ENCODE data around the gene MSMB.
"Not testable (repeated sequence)": the region's sequence is repeated elsewhere in the genome, so short reads cannot be mapped to it uniquely, and the experiment has no call there.

MSMB gene

DNA sequence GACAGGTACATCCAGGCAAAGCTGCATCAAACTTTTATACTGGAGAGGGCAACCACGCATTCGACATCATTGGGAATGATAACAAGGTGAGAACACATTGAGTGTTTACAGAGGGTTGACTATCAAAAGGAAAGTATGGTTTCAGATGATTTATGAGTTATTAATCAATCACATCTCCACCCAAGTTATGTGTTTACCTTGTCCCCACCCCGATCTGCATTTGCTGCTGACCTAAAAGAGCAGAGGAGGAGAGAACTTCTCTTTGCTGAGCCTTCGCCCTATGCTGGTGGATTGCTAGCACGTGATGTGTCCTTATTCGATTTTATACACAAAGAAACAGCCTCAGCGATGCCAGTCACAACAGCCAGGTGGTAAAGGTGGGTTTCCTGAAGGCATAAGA is at the start of gene MSMB:
TSS of gene MSMB (minus strand) at position 9 of the 400 bp plus-strand sequence. CDS start 32 bp downstream, outside the sequence.
- no peak for DNase-seq (ENCODE audit: low read depth)

GRCh38 chr10:46094931-46095750 is 49.1 kb upstream of the MSMB start:
- no peak for DNase-seq (ENCODE audit: low read depth)

DNA sequence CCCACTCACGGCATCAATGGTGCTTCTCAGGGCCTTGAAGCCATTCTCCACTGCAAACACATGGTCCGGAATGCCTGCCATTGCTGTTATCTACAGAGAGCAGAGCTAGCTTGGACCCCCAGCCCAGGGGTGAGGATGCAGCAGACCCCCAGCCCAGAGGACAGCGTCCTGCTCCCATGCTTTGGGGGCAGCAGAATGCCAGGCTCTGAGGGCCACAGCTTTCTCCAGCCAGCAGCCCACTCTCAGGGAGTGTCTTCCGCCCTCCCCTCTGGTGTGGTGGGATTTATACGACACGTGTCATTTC is 48.1 kb upstream of the MSMB start:
- DNase-seq (ENCODE audit: low read depth): no peak

DNA sequence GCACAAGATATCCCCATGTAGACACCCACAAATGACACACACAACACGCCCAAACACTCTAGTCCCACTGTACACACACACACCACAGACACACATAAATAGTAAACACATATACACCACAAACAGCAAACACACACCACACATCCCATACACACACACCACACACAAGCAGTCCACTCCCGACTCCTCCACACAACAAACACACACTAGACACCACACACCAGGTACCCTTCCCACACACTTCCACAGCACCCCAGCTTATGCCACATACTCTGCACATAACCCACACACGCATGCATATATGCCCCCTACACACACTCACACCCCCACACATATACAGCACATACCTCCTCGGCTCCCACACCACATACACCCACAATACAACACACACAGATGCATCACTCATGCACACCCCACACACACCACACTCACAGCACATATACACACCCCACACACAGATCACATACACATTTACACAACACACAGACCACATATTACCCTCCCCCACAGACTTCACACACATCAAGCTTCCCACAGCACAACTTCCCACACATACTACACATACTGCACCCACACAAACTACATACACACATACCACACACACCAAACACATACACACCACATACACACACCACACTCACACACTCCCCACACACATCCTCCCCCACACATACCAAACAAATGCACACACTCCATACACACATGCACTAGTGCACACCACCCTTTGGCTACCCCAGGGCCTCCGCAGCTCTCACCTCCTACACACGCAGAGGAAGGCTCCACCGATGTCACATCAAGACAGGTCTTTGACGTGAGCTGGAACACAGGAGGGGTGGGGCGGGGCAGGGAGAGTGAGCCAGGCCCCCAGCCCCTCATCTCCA is 47.5 kb upstream of the MSMB start:
- DNase-seq (ENCODE audit: low read depth): not testable (repeated sequence)

DNA sequence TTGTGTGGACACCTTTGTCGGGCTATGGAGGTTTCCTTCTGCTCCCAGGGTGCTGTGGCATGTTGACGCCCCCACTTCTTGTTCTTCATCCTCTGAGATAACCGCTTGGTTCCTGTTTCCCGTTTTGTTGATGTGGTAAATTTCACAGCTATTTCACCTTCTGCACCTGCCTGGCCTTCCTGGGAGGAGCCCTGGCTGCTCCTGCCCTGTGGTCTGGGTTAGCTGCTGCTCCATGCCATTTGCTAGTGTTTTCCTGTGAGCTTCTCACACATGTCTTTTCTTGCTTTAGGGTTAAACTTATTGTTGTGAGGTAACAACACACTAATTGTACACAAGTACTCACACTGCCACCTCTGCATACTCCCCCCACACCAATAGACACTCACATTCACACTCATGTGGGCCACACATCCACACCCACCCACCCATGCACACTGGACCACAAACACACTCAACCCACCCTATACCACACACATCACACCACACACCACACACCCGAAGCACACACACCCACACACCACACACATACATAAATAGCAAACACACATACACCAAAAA is 46.5 kb upstream of the MSMB start:
- no peak for DNase-seq (ENCODE audit: low read depth)

DNA sequence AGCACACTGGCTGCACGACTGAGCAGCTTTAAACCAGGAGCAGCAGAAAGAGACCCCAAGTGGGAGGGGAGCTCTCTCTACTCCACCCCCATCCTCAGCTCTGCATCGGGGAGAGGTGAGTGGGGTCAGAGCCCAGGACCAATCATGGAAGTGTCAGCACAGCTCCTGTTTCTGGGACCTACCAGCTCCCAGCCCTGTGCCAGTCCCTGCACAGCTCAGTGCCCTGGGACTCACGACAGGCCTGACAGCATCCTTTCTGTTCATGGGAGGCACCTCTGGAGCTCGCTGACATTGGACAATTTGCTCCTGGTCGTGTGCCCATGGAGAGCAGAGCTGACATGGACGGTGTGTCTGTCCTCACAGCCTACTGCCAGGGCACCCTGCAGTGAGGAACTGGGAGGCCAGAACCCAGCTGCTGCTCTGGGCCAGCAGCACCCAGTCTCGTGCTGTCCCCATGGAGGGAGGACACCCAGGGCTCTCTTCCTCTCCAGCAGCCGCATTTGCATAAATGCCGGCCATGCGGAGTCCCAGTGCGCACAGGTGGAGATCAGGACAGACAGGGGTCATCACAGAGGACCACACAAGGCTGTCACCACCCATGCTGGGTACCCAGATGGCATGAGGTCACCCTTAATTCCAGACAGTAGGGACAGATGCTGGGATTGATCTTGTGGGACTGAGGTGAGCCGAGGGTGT is 45.9 kb upstream of the MSMB start:
- no peak for DNase-seq (ENCODE audit: low read depth)

GRCh38 chr10:46091080-46091827 is 45.2 kb upstream of the MSMB start:
- DNase-seq (ENCODE audit: low read depth): no peak

- DNase-seq (ENCODE audit: low read depth): no peak
Measured at GRCh38 chr10:46090258-46090812, 44.3 kb upstream of the MSMB start.

- DNase-seq (ENCODE audit: low read depth): not testable (repeated sequence)
Measured at GRCh38 chr10:46087381-46087780, 41.3 kb upstream of the MSMB start.

DNA sequence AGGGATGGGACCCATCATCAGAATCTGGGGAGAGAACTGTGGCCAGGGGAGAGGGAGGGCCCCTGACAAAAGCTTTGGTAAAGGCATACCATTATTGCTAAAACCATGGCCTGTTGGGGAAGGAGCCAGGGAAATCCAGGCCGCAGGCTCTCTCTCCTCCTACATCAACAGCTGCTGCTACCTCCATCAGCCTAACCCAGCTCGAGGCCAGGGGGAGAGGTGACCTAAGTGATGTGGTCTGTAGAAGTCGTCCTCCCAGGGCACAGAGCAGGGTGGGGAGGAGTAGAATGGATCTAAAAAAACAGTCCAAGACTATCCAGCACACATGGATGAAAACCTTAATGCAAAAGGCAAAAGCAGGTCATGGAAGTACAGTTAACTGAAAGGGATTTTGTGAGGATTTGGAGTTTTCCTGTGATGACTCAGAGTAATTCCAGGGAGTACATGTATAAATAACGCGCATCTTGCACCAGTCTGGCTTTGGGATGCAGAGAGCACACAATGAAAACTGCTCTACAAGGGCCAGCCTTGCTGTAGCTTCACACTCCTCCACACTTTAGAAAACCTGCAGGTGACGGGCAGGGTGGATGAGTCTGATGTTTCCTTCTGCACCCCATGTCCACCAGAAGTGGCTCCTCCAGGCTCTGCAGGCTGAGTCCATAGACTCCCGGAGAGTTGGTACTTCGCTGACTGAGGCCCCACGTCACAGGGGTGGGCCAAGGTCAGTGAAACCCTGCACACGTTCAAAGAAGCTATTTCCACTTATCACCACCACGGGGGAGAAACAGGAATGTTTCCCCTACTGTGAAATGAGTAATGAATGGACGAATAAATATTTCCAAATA is 38.5 kb upstream of the MSMB start:
- no peak for DNase-seq (ENCODE audit: low read depth)

DNA sequence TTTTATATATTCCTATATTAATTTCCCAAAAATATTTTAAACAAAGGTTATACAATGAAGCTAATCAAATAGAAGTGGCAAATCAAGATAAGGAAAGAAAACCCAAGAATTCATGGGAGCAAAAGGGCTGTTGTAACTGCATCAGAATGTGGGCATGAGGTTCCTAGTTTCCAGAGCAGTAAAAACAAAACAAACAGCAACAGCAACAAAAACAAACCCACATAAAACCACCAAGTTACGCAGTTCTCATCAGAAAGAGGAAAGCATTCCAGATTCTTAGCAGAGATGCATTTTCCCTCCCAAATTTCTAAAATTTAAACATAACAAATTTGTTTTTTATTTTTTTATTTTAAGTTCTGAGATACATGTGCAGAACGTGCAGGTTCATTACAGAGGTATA is 34.8 kb upstream of the MSMB start:
- DNase-seq (ENCODE audit: low read depth): no peak

- no peak for DNase-seq (ENCODE audit: low read depth)
Measured at GRCh38 chr10:46079831-46080585, 33.9 kb upstream of the MSMB start.

- no peak for DNase-seq (ENCODE audit: low read depth)
Measured at GRCh38 chr10:46077731-46078413, 31.8 kb upstream of the MSMB start.

DNA sequence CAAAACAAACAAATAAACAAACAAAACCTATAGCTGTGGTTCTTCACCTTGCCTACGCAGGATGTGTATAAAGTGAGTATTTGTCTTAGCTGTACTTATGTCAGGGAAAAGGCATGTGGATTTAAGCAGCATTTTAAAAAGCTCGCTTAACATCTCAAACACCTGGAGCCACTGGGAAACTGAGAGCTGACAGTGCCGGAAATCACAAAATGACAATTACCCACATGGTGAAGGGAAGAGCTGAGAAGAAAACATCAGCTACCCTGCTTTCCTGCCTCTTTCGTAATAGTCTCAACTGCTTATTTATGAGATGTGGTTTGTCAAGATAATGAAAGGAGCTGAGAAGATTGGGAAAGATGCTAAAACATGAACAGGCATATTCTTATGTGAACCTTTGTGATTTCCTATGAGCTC is 31.1 kb upstream of the MSMB start:
- DNase-seq (ENCODE audit: low read depth): no peak

GRCh38 chr10:46075869-46076268 is 29.8 kb upstream of the MSMB start:
- no peak for DNase-seq (ENCODE audit: low read depth)

DNA sequence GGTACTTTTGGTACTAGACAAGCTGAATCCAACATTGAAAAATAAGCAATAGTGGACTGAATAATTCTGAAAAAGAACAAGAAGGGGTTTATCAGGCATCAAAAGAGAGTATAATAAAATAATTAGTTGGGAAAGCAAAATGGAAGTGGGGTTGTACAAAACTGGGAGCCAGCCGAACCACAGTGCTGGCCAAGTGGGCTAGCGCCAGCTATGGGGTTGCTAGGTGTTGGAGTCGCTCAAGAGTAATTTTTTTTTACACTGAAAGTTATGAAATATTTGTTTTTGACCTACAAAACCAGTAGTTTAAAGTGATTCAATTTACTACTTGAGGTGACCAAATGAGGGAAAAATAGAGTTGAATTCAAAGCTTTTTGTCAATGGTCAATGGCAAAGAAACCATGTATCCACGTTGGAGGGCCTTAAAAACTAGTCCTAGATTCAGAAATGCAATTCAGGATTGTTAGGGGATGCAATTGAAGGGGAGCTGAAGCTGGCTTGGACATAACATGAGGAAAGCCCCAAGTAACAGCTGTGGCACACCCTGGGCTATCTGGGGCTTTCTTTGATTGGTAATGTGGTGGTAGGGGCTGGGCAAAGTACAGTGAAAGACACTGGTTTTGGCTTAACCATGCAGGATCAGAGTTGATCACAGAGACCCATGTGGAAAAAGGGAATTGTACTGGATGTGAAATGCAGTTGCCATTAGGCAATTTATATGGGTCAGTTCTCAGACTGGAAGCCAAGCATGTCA is 28.3 kb upstream of the MSMB start:
- DNase-seq (ENCODE audit: low read depth): no peak

- no peak for DNase-seq (ENCODE audit: low read depth)
Measured at GRCh38 chr10:46073564-46073963, 27.5 kb upstream of the MSMB start.

DNA sequence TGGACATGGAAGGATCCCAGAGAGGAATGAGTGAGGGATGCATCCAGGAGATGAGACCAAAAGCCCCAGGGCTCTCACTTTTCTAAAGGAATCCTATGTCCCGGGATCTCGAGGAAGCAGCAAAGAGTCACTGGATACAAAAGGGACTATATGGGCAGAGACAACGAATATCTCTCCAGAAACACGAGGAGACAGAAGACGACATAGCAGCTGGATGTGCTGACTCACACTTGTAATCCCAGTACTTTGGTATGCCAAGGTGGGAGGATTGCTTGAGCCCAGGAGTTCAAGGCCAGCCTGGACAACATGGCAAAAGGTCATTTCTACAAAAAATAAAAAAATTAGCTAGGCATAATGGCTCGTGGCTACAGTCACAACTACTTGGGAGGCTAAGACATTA is 24.7 kb upstream of the MSMB start:
- no peak for DNase-seq (ENCODE audit: low read depth)

Data from activated gamma-delta T cell treated with anti-CD3 and anti-CD28 coated beads, Interleukin-2, amount 50 U/mL, for 16 hours (primary cell).